Liver (tissue), 3 donors: Measurements from ENCODE around the gene RAD23B.

Experiments used
- GABPA ChIP-seq, 2 donors: IDR thresholded peaks in 1 of 2; conservative IDR thresholded peaks in 1 of 2; 2 replicates each; pipeline ENCODE4 v1.6.1; 2016; ENCODE audit warnings: antibody characterized with exemption in 2 of 2, mild to moderate bottlenecking in 1 of 2, moderate library complexity in 1 of 2
- HNF4A ChIP-seq, 2 donors: conservative IDR thresholded peaks; 2 replicates each; pipeline ENCODE4 v1.6.1; 2016; ENCODE audit warnings: antibody characterized with exemption in 2 of 2, mild to moderate bottlenecking in 2 of 2
- HNF4G ChIP-seq: IDR thresholded peaks from 2 replicates; pipeline ENCODE4 v1.6.1; 2016; ENCODE audit warnings: antibody characterized with exemption
- JUND ChIP-seq, 2 donors: IDR thresholded peaks; 2 replicates each; pipeline ENCODE4 v1.6.1; 2016; ENCODE audit warnings: antibody characterized with exemption in 2 of 2
- NR2F2 ChIP-seq: IDR thresholded peaks from 2 replicates; pipeline ENCODE4 v1.6.1; 2016; ENCODE audit warnings: antibody characterized with exemption
- RAD21 ChIP-seq, 2 donors: IDR thresholded peaks; 2 replicates each; pipeline ENCODE4 v1.6.1; 2016; ENCODE audit warnings: antibody characterized with exemption in 2 of 2, mild to moderate bottlenecking in 2 of 2
- RXRA ChIP-seq, 2 donors: IDR thresholded peaks; 2 replicates each; pipeline ENCODE4 v1.6.1; 2017 to 2018; ENCODE audit warnings: antibody characterized with exemption in 2 of 2, mild to moderate bottlenecking in 1 of 2
- SP1 ChIP-seq: IDR thresholded peaks from 2 replicates; pipeline ENCODE4 v1.6.1; 2018; ENCODE audit warnings: antibody characterized with exemption, mild to moderate bottlenecking
- TAF1 ChIP-seq: conservative IDR thresholded peaks from 2 replicates; pipeline ENCODE4 v1.6.1; 2016; ENCODE audit warnings: antibody characterized with exemption, mild to moderate bottlenecking
- YY1 ChIP-seq: IDR thresholded peaks from 2 replicates; pipeline ENCODE4 v1.6.1; 2016; ENCODE audit warnings: antibody characterized with exemption, mild to moderate bottlenecking
- TF ChIP-seq, protein P1 (sequence below): fragments of 150-350 bp; IDR thresholded peaks from 2 replicates; pipeline ENCODE4 v1.5.1; 2017; ENCODE audit warnings: improper control_type of control experiment, low read depth, low read length; ENCODE audit not compliant: missing input control
- TF ChIP-seq, protein P2 (sequence below): IDR thresholded peaks from 2 replicates; pipeline ENCODE4 v1.6.1; 2016; ENCODE audit warnings: antibody characterized with exemption
- TF ChIP-seq, protein P3 (sequence below): IDR thresholded peaks from 2 replicates; pipeline ENCODE4 v1.6.1; 2016; ENCODE audit warnings: antibody characterized with exemption, mild to moderate bottlenecking
- TF ChIP-seq, protein P4 (sequence below): IDR thresholded peaks from 2 replicates; pipeline ENCODE4 v1.6.1; 2016; ENCODE audit warnings: antibody characterized with exemption
- donor health status: healthy.
- donor health status: healthy.

DNA sequence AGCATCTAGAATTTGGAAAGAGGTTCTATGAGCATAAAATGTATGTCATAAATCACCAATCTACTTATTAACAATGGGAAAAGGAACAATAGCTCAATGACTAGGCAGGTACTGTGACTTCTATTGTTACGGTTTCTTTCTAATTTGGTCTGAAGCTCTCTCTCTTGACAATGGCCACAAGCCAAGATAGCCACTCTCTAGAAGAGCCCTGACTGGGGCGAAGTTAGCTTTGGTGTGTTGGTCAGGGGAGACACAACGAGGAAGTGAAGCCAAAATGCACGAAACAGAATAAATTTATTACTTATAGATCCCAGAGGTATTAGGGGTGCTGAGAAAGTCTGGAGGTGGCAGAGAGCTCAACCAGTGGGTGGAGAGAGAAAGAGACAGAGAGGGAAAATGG, 9.4 kb upstream of the RAD23B start:
- TF ChIP-seq, protein P1, sequence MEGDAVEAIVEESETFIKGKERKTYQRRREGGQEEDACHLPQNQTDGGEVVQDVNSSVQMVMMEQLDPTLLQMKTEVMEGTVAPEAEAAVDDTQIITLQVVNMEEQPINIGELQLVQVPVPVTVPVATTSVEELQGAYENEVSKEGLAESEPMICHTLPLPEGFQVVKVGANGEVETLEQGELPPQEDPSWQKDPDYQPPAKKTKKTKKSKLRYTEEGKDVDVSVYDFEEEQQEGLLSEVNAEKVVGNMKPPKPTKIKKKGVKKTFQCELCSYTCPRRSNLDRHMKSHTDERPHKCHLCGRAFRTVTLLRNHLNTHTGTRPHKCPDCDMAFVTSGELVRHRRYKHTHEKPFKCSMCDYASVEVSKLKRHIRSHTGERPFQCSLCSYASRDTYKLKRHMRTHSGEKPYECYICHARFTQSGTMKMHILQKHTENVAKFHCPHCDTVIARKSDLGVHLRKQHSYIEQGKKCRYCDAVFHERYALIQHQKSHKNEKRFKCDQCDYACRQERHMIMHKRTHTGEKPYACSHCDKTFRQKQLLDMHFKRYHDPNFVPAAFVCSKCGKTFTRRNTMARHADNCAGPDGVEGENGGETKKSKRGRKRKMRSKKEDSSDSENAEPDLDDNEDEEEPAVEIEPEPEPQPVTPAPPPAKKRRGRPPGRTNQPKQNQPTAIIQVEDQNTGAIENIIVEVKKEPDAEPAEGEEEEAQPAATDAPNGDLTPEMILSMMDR = no peak
- TF ChIP-seq JUND (IDR thresholded peaks at IDR 0.05) (no peak), GABPA (IDR thresholded peaks at IDR 0.05 in 1 of 2, conservative IDR thresholded peaks at IDR 0.05 in 1 of 2) (no peak), YY1 (no peak), RAD21 (IDR thresholded peaks at IDR 0.05) (no peak), HNF4G (no peak), TAF1 (no peak), HNF4A (conservative IDR thresholded peaks at IDR 0.05) (no peak), RXRA (IDR thresholded peaks at IDR 0.05) (no peak), NR2F2 (no peak), SP1 (no peak)
- TF ChIP-seq, protein P2, sequence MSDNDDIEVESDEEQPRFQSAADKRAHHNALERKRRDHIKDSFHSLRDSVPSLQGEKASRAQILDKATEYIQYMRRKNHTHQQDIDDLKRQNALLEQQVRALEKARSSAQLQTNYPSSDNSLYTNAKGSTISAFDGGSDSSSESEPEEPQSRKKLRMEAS = no peak
- TF ChIP-seq, protein P3, sequence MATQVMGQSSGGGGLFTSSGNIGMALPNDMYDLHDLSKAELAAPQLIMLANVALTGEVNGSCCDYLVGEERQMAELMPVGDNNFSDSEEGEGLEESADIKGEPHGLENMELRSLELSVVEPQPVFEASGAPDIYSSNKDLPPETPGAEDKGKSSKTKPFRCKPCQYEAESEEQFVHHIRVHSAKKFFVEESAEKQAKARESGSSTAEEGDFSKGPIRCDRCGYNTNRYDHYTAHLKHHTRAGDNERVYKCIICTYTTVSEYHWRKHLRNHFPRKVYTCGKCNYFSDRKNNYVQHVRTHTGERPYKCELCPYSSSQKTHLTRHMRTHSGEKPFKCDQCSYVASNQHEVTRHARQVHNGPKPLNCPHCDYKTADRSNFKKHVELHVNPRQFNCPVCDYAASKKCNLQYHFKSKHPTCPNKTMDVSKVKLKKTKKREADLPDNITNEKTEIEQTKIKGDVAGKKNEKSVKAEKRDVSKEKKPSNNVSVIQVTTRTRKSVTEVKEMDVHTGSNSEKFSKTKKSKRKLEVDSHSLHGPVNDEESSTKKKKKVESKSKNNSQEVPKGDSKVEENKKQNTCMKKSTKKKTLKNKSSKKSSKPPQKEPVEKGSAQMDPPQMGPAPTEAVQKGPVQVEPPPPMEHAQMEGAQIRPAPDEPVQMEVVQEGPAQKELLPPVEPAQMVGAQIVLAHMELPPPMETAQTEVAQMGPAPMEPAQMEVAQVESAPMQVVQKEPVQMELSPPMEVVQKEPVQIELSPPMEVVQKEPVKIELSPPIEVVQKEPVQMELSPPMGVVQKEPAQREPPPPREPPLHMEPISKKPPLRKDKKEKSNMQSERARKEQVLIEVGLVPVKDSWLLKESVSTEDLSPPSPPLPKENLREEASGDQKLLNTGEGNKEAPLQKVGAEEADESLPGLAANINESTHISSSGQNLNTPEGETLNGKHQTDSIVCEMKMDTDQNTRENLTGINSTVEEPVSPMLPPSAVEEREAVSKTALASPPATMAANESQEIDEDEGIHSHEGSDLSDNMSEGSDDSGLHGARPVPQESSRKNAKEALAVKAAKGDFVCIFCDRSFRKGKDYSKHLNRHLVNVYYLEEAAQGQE = no peak
- TF ChIP-seq, protein P4, sequence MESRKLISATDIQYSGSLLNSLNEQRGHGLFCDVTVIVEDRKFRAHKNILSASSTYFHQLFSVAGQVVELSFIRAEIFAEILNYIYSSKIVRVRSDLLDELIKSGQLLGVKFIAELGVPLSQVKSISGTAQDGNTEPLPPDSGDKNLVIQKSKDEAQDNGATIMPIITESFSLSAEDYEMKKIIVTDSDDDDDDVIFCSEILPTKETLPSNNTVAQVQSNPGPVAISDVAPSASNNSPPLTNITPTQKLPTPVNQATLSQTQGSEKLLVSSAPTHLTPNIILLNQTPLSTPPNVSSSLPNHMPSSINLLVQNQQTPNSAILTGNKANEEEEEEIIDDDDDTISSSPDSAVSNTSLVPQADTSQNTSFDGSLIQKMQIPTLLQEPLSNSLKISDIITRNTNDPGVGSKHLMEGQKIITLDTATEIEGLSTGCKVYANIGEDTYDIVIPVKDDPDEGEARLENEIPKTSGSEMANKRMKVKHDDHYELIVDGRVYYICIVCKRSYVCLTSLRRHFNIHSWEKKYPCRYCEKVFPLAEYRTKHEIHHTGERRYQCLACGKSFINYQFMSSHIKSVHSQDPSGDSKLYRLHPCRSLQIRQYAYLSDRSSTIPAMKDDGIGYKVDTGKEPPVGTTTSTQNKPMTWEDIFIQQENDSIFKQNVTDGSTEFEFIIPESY = no peak
